ENCODE measurements around the gene SELPLG. TPM values are rescaled to one million over a fixed set of nuclear protein-coding genes. Genes with fewer than 3 reads are reported as not detected.

The SELPLG gene
- total and polyA plus RNA-seq, 2 donors (not counting 1 experiment from before 2014, with no cell fraction given) = 6.1 to 8.0 TPM

GRCh38 chr12:108613548-108613947, 20.1 kb downstream of the SELPLG start:
- intact Hi-C loops (cut with micrococcal nuclease) = no loop called here
- ChIA-PET CTCF (interaction anchor here (12.0 to 13.8 kb wide), 5 partner anchors 21 to 190 kb away, joined by 102 to 431 read pairs (median 135); partner anchors contain the start of genes ISCU, SART3 and SELPLG), POLR2A (interaction anchor here (1.0 to 8.6 kb wide), 3 partner anchors 22 to 51 kb away, joined by 3 to 133 read pairs (median 6); partner anchors contain the start of genes ISCU and SELPLG)

GRCh38 chr12:108612788-108613282, 20.9 kb downstream of the SELPLG start:
- Mint-ChIP-seq H3K4me3 (no peak overlapping the region), H3K27ac (no peak overlapping the region), H3K27me3 (peaks cover 8% of the 10 kb centered on the region)

More at GRCh38 chr12:108613548-108613947, 20.1 kb downstream of the SELPLG start:
- DNase-seq = peak; percentile 55
- TF ChIP-seq, protein P1, sequence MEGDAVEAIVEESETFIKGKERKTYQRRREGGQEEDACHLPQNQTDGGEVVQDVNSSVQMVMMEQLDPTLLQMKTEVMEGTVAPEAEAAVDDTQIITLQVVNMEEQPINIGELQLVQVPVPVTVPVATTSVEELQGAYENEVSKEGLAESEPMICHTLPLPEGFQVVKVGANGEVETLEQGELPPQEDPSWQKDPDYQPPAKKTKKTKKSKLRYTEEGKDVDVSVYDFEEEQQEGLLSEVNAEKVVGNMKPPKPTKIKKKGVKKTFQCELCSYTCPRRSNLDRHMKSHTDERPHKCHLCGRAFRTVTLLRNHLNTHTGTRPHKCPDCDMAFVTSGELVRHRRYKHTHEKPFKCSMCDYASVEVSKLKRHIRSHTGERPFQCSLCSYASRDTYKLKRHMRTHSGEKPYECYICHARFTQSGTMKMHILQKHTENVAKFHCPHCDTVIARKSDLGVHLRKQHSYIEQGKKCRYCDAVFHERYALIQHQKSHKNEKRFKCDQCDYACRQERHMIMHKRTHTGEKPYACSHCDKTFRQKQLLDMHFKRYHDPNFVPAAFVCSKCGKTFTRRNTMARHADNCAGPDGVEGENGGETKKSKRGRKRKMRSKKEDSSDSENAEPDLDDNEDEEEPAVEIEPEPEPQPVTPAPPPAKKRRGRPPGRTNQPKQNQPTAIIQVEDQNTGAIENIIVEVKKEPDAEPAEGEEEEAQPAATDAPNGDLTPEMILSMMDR (IDR thresholded peaks at IDR 0.05) = no peak
- no peak for TF ChIP-seq EZH2 (IDR thresholded peaks at IDR 0.05; ENCODE audit: borderline replicate concordance, insufficient read depth, low read depth, low read length, poor library complexity, severe bottlenecking)
- Histone ChIP-seq H3K36me3 (replicated peaks in 1 of 2; ENCODE audit: control extremely low read depth in 1 of 2, control insufficient read depth in 1 of 2, extremely low read depth in 1 of 2, insufficient read depth in 2 of 2, low read length in 1 of 2) (no peaks in the 10 kb centered on the region), H3K9me3 (ENCODE audit: control extremely low read depth in 1 of 3, control insufficient read depth in 2 of 3, insufficient read depth in 1 of 3, low read length in 2 of 3) (peaks cover 0 to 22% (median 8%) of the 10 kb centered on the region in 3 donors), H3K4me1 (ENCODE audit: control insufficient read depth in 2 of 2, insufficient read depth in 2 of 2, low read length in 2 of 2) (peaks cover 37 to 49% of the 10 kb centered on the region in 2 donors), H3K79me2 (ENCODE audit: control insufficient read depth, insufficient read depth, low read length) (no peaks in the 10 kb centered on the region), H3K27me3 (replicated peaks in 1 of 4; ENCODE audit: control extremely low read depth in 1 of 4, control insufficient read depth in 3 of 4, insufficient read depth in 4 of 4, low read length in 3 of 4) (peaks cover 0 to 10% (median 2%) of the 10 kb centered on the region in 4 experiments), H4K20me1 (ENCODE audit: control insufficient read depth, insufficient read depth, low read length, poor library complexity, severe bottlenecking) (no peaks in the 10 kb centered on the region), H3K4me2 (replicated peaks; ENCODE audit: low read depth, low read length, poor library complexity, severe bottlenecking) (no peak overlapping the region), H3K4me3 (ENCODE audit: control extremely low read depth in 1 of 5, extremely low read depth in 1 of 5, insufficient read depth in 1 of 5, low read depth in 2 of 5, low read length in 4 of 5) (no peak overlapping the region), H3K27ac (ENCODE audit: low read length in 2 of 2) (no peak overlapping the region), H2AFZ (ENCODE audit: insufficient read depth, low read depth, low read length, poor library complexity, severe bottlenecking) (no peak overlapping the region), H3K9ac (ENCODE audit: low read length) (no peak overlapping the region)
- WGBS (ENCODE audit: insufficient coverage) = 76% methylated on average over 4 of the region's 9 CpGs
- H3K9me3 Mint-ChIP-seq (ENCODE audit: insufficient read depth) = peaks cover 3% of the 10 kb centered on the region
- ATAC-seq (ENCODE audit: low read depth) = no peak
- H3K4me3 Mint-ChIP-seq = no peak overlapping the region
- H3K4me1 Mint-ChIP-seq = peaks cover 58% of the 10 kb centered on the region
- peaks cover 6% of the 10 kb centered on the region for H3K27me3 Mint-ChIP-seq
- peak overlapping the region; percentile 37 for H3K27ac Mint-ChIP-seq

More at GRCh38 chr12:108612788-108613282, 20.9 kb downstream of the SELPLG start:
- Histone ChIP-seq H3K9me3 (ENCODE audit: control extremely low read depth in 1 of 3, control insufficient read depth in 2 of 3, insufficient read depth in 1 of 3, low read length in 2 of 3) (peaks cover 0 to 22% (median 8%) of the 10 kb centered on the region in 3 donors), H3K4me1 (ENCODE audit: control insufficient read depth in 2 of 2, insufficient read depth in 2 of 2, low read length in 2 of 2) (peaks cover 30 to 42% of the 10 kb centered on the region in 2 donors), H3K79me2 (ENCODE audit: control insufficient read depth, insufficient read depth, low read length) (no peaks in the 10 kb centered on the region), H4K20me1 (ENCODE audit: control insufficient read depth, insufficient read depth, low read length, poor library complexity, severe bottlenecking) (no peaks in the 10 kb centered on the region), H3K4me3 (ENCODE audit: control extremely low read depth in 1 of 5, extremely low read depth in 1 of 5, insufficient read depth in 1 of 5, low read depth in 2 of 5, low read length in 4 of 5) (no peak overlapping the region), H3K27me3 (replicated peaks in 1 of 4; ENCODE audit: control extremely low read depth in 1 of 4, control insufficient read depth in 3 of 4, insufficient read depth in 4 of 4, low read length in 3 of 4) (peaks cover 0 to 12% (median 2%) of the 10 kb centered on the region in 4 experiments), H3K36me3 (replicated peaks in 1 of 2; ENCODE audit: control extremely low read depth in 1 of 2, control insufficient read depth in 1 of 2, extremely low read depth in 1 of 2, insufficient read depth in 2 of 2, low read length in 1 of 2) (no peaks in the 10 kb centered on the region), H3K4me2 (replicated peaks; ENCODE audit: low read depth, low read length, poor library complexity, severe bottlenecking) (no peak overlapping the region), H3K9ac (ENCODE audit: low read length) (no peak overlapping the region), H2AFZ (ENCODE audit: insufficient read depth, low read depth, low read length, poor library complexity, severe bottlenecking) (no peak overlapping the region), H3K27ac (ENCODE audit: low read length in 2 of 2) (no peak overlapping the region)
- ChIA-PET POLR2A (interaction anchor here (1.0 to 8.6 kb wide), 3 partner anchors 23 to 51 kb away, joined by 3 to 133 read pairs (median 6); partner anchors contain the start of genes ISCU and SELPLG), CTCF (interaction anchor here (0.7 to 13.8 kb wide), 9 partner anchors 22 to 338 kb away, joined by 3 to 431 read pairs (median 102); partner anchors contain the start of genes ISCU, SART3 and SELPLG)
- TF ChIP-seq, protein P1 (IDR thresholded peaks at IDR 0.05) = no peak
- WGBS (ENCODE audit: insufficient coverage) = 96% methylated on average over 7 of the region's 8 CpGs
- DNase-seq = no peak
- Mint-ChIP-seq H3K9me3 (ENCODE audit: insufficient read depth) (peaks cover 3% of the 10 kb centered on the region), H3K4me1 (peaks cover 51% of the 10 kb centered on the region)
- intact Hi-C loops (cut with micrococcal nuclease) = loop anchor here (1.0 kb wide), 1 partner anchor 34 kb away; no protein-coding TSS in a partner anchor
- no peak for ATAC-seq (ENCODE audit: low read depth)
